K562 (cell line): ENCODE measurements around the gene HUS1. TPM values are rescaled to one million over a fixed set of nuclear protein-coding genes. Genes with fewer than 3 reads are reported as not detected.

Experiments used
- BHLHE40 ChIP-seq: IDR thresholded peaks from 2 replicates; pipeline ENCODE4 v1.6.1; 2011; ENCODE audit warnings: low read length, improper control_type of control experiment
- CBFB ChIP-seq: sonication (generic); formaldehyde crosslinking; IDR thresholded peaks from 2 replicates; pipeline ENCODE4 v1.4.0; 2020; ENCODE audit warnings: mild to moderate bottlenecking, missing genetic modification reagents
- CREM ChIP-seq: IDR thresholded peaks from 2 replicates; pipeline ENCODE4 v1.6.1; 2014; ENCODE audit warnings: antibody characterized with exemption, low read depth
- ETV5 ChIP-seq: sonication (generic); formaldehyde crosslinking; IDR thresholded peaks from 2 replicates; pipeline ENCODE4 v1.4.0; 2020; ENCODE audit warnings: low read depth, mild to moderate bottlenecking, missing genetic modification reagents
- FIP1L1 ChIP-seq: fragments of 200-400 bp; formaldehyde crosslinking; IDR thresholded peaks from 2 replicates; pipeline ENCODE4 v1.6.1; 2018; ENCODE audit warnings: mild to moderate bottlenecking, low read depth, low read length; ENCODE audit not compliant: poor library complexity, severe bottlenecking
- HDGF ChIP-seq: fragments of 450-650 bp; IDR thresholded peaks from 2 replicates; pipeline ENCODE4 v1.6.1; 2016
- HMG20B ChIP-seq: fragments of 250-450 bp; sonication (Bioruptor Pico); IDR thresholded peaks from 2 replicates; pipeline ENCODE4 v1.5.0; 2021; ENCODE audit warnings: mild to moderate bottlenecking
- KAT7 ChIP-seq: sonication (generic); formaldehyde crosslinking; IDR thresholded peaks from 2 replicates; pipeline ENCODE4 v1.8.0; 2022; ENCODE audit warnings: missing genetic modification reagents, mild to moderate bottlenecking, borderline replicate concordance
- L3MBTL2 ChIP-seq: fragments of 450-650 bp; IDR thresholded peaks from 2 replicates; pipeline ENCODE4 v1.6.1; 2016; ENCODE audit warnings: mild to moderate bottlenecking, moderate library complexity
- NFE2 ChIP-seq: IDR thresholded peaks from 2 replicates; pipeline ENCODE4 v1.6.1; 2014; ENCODE audit warnings: antibody characterized with exemption, low read depth
- NONO ChIP-seq, 2 experiments: fragments of 200-400 bp in 1 of 2; fragments of 450-650 bp in 1 of 2; formaldehyde crosslinking in 1 of 2; IDR thresholded peaks; 2 replicates each; pipeline ENCODE4 v1.6.1; 2017; ENCODE audit warnings: low read depth in 2 of 2, mild to moderate bottlenecking in 2 of 2, moderate library complexity in 2 of 2, low read length in 1 of 2
- NR2C1 ChIP-seq, 2 experiments: fragments of 450-650 bp; IDR thresholded peaks; 2 replicates each; pipeline ENCODE4 v1.6.1; 2017; ENCODE audit warnings: mild to moderate bottlenecking in 2 of 2, antibody characterized with exemption in 1 of 2, inconsistent platforms in 1 of 2, missing compliant biosample characterization in 1 of 2, missing genetic modification characterization in 1 of 2
- POLR2A ChIP-seq: fragments of 450-650 bp; conservative IDR thresholded peaks from 2 replicates; pipeline ENCODE4 v1.6.1; 2016
- POLR2AphosphoS5 ChIP-seq: IDR thresholded peaks from 2 replicates; pipeline ENCODE4 v1.6.1; 2011; ENCODE audit warnings: mild to moderate bottlenecking, low read depth, low read length, moderate library complexity; ENCODE audit not compliant: control insufficient read depth, insufficient read depth
- POLR2H ChIP-seq: IDR thresholded peaks from 2 replicates; pipeline ENCODE4 v1.6.1; 2016; ENCODE audit warnings: missing genetic modification characterization, low read depth, mild to moderate bottlenecking, control low read depth, missing compliant biosample characterization, moderate library complexity
- SP1 ChIP-seq: sonication (generic); formaldehyde crosslinking; IDR thresholded peaks from 2 replicates; pipeline ENCODE4 v1.8.1; 2022; ENCODE audit warnings: mild to moderate bottlenecking, missing genetic modification reagents
- TCF7 ChIP-seq: sonication (generic); IDR thresholded peaks from 2 replicates; pipeline ENCODE4 v1.6.1; 2016; ENCODE audit warnings: antibody characterized with exemption, borderline replicate concordance
- THAP7 ChIP-seq: fragments of 250-450 bp; sonication (Bioruptor Pico); IDR thresholded peaks from 2 replicates; pipeline ENCODE4 v1.5.0; 2021
- TOE1 ChIP-seq, 2 experiments: fragments of 450-650 bp in 1 of 2; sonication (generic) in 1 of 2; formaldehyde crosslinking in 1 of 2; IDR thresholded peaks; 2 replicates each; pipeline versions ENCODE4 v1.7.1 to v1.8.0; 2016 to 2022; ENCODE audit warnings: borderline replicate concordance in 2 of 2, mild to moderate bottlenecking in 2 of 2, antibody characterized with exemption in 1 of 2, inconsistent platforms in 1 of 2, low read depth in 1 of 2, missing genetic modification reagents in 1 of 2, moderate library complexity in 1 of 2
- TRIM28 ChIP-seq: fragments of 450-650 bp; IDR thresholded peaks from 2 replicates; pipeline ENCODE4 v1.6.1; 2017
- ZFP36 ChIP-seq: fragments of 150-350 bp; IDR thresholded peaks from 2 replicates; pipeline ENCODE4 v1.6.1; 2018; ENCODE audit warnings: low read length, low read depth; ENCODE audit not compliant: partially characterized antibody
- ZNF384 ChIP-seq: IDR thresholded peaks from 2 replicates; pipeline ENCODE4 v1.6.1; 2012; ENCODE audit warnings: low read depth, low read length, improper control_type of control experiment
- polyA plus RNA-seq, 8 experiments: library from polyadenylated mRNA; depleted of rRNA in 4 of 8; stranded (reverse) in 5 of 8; unstranded in 3 of 8; fragments of >200 nt; fragmentation: Nextera tagmentation in 2 of 8; fragmentation: Illumina TruSeq in 1 of 8; extraction: Ambion mirVana in 2 of 8; extraction: Trizol in 1 of 8; gene quantifications; 2 replicates each; pipeline versions ENCODE4 v1.2.1 to v1.2.3, GENCODE V29; 2011 to 2014; ENCODE audit warnings: inconsistent platforms in 1 of 8, missing spikeins in 1 of 8
- total RNA-seq, 7 experiments: library from RNA; depleted of rRNA in 6 of 7; stranded (reverse); fragments of >200 nt in 6 of 7; fragmentation: Illumina TruSeq in 2 of 7; extraction: Trizol in 2 of 7; gene quantifications; 2 replicates each; pipeline versions ENCODE4 v1.2.1 to v1.2.3, GENCODE V29; 2011 to 2021; ENCODE audit warnings: low replicate concordance in 1 of 7
- TF ChIP-seq, protein P1 (sequence below), 2 experiments: fragments of 450-650 bp; conservative IDR thresholded peaks; 2 replicates each; pipeline ENCODE4 v1.6.1; 2017; ENCODE audit warnings: mild to moderate bottlenecking in 2 of 2, moderate library complexity in 2 of 2
- TF ChIP-seq, protein P2 (sequence below): fragments of 150-350 bp; conservative IDR thresholded peaks from 2 replicates; pipeline ENCODE4 v1.6.1; 2014; ENCODE audit warnings: low read length

Gene HUS1
- total and polyA plus RNA-seq, 9 of the 15 experiments (the other 6 are each of a cell fraction or from before 2014, with no cell fraction given) = 11.5 to 27.0 (median 16.5) TPM

- no peak for TF ChIP-seq KAT7 (CRISPR knock-in tag)
- TF ChIP-seq CBFB (CRISPR knock-in tag) = 0 out of 2 replicates have a peak, but pooled peaks have one; percentile 53
- TF ChIP-seq HMG20B (CRISPR knock-in tag) = no peak
- TF ChIP-seq POLR2AphosphoS5 = peak; percentile 71; the same call in 1 of the 2 replicates
- TF ChIP-seq NR2C1 (IDR thresholded peaks at IDR 0.05) = peak; percentile 99
- peak; percentile 99 for TF ChIP-seq NR2C1 (tag; IDR thresholded peaks at IDR 0.05)
- TF ChIP-seq TRIM28 = peak; percentile 67; the same call in 1 of the 2 replicates
- no peak for TF ChIP-seq HDGF
- TF ChIP-seq TCF7 = peak; percentile 88
- TF ChIP-seq THAP7 (CRISPR knock-in tag) = 0 out of 2 replicates have a peak, but pooled peaks have one; percentile 43
- TF ChIP-seq SP1 (CRISPR knock-in tag) = peak; percentile 97
- TF ChIP-seq NFE2 = 0 out of 2 replicates have a peak, but pooled peaks have one; percentile 5
- TF ChIP-seq POLR2H (tag) = peak; percentile 86
- TF ChIP-seq POLR2A = peak; percentile 95
- TF ChIP-seq CREM = peak; percentile 93
- TF ChIP-seq, protein P1, sequence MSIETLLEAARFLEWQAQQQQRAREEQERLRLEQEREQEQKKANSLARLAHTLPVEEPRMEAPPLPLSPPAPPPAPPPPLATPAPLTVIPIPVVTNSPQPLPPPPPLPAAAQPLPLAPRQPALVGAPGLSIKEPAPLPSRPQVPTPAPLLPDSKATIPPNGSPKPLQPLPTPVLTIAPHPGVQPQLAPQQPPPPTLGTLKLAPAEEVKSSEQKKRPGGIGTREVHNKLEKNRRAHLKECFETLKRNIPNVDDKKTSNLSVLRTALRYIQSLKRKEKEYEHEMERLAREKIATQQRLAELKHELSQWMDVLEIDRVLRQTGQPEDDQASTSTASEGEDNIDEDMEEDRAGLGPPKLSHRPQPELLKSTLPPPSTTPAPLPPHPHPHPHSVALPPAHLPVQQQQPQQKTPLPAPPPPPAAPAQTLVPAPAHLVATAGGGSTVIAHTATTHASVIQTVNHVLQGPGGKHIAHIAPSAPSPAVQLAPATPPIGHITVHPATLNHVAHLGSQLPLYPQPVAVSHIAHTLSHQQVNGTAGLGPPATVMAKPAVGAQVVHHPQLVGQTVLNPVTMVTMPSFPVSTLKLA (conservative IDR thresholded peaks at IDR 0.05) = peak; percentile 79 to 88
- peak; percentile 94 for TF ChIP-seq ZNF384
- peak; percentile 6 for TF ChIP-seq ZFP36
- peak; percentile 81 for TF ChIP-seq ETV5
- peak; percentile 88 for TF ChIP-seq TOE1 (IDR thresholded peaks at IDR 0.05; ENCODE audit: borderline replicate concordance)
- TF ChIP-seq TOE1 (CRISPR knock-in tag; IDR thresholded peaks at IDR 0.05; ENCODE audit: borderline replicate concordance, low read depth) = no peak
- peak; percentile 57; the same call in 1 of the 2 replicates for TF ChIP-seq L3MBTL2
- TF ChIP-seq NONO (IDR thresholded peaks at IDR 0.05; ENCODE audit: low read depth in 2 of 2, low read length in 1 of 2) = peak; percentile 43 to 45; a peak in 1 of 4 replicates
- TF ChIP-seq BHLHE40 = peak; percentile 88
- peak; percentile 98 for TF ChIP-seq FIP1L1
- TF ChIP-seq, protein P2, sequence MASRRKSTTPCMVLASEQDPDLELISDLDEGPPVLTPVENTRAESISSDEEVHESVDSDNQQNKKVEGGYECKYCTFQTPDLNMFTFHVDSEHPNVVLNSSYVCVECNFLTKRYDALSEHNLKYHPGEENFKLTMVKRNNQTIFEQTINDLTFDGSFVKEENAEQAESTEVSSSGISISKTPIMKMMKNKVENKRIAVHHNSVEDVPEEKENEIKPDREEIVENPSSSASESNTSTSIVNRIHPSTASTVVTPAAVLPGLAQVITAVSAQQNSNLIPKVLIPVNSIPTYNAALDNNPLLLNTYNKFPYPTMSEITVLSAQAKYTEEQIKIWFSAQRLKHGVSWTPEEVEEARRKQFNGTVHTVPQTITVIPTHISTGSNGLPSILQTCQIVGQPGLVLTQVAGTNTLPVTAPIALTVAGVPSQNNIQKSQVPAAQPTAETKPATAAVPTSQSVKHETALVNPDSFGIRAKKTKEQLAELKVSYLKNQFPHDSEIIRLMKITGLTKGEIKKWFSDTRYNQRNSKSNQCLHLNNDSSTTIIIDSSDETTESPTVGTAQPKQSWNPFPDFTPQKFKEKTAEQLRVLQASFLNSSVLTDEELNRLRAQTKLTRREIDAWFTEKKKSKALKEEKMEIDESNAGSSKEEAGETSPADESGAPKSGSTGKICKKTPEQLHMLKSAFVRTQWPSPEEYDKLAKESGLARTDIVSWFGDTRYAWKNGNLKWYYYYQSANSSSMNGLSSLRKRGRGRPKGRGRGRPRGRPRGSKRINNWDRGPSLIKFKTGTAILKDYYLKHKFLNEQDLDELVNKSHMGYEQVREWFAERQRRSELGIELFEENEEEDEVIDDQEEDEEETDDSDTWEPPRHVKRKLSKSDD = peak; percentile 47; the same call in 1 of the 2 replicates
Measured at GRCh38 chr7:47979145-47979831, at the start of gene HUS1 (continued).
